ENCODE measurements around the gene KCNN3.

Gene KCNN3

DNA sequence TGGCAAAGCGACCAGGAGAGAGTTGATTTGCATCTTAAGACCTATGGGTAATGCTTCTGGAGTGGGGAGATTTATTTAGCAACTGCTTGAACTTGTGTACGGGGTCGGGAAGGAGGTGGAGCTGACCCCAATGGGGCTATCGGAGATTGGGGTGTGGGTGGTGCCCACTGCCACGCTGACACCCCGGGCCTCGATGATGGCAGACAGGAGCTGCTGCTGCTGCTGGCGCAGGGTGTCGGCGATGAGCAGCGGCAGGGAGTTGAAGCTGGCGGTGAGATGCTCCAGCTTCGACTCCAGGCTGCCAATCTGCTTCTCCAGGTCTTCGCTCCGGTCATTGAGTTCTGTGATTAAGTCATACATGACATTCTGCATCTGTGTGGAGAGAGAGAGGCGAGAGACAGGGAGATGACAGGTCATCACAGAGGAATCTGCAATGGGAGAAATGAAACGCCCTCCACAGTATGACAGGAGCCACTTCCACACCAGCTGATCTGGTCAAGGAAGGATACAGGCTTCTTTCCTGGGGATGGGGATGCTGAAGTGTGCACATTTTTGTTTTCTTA is 162.1 kb downstream of the KCNN3 start:
- Histone ChIP-seq H3K27ac (no peak overlapping the region), H3K79me2 (no peaks in the 10 kb centered on the region), H3K4me1 (no peaks in the 10 kb centered on the region), H3K4me2 (ENCODE audit: low read length) (no peak overlapping the region), H3K9me3 (ENCODE audit: control insufficient read depth, low read length) (no peaks in the 10 kb centered on the region), H3K36me3 (ENCODE audit: control insufficient read depth, insufficient read depth, low read length) (no peaks in the 10 kb centered on the region), H3K27me3 (ENCODE audit: control insufficient read depth, insufficient read depth, low read length) (no peaks in the 10 kb centered on the region), H2AFZ (no peak overlapping the region), H3K4me3 (ENCODE audit: low read depth, low read length) (no peak overlapping the region), H3K9ac (no peak overlapping the region)
- TF ChIP-seq, protein P1, sequence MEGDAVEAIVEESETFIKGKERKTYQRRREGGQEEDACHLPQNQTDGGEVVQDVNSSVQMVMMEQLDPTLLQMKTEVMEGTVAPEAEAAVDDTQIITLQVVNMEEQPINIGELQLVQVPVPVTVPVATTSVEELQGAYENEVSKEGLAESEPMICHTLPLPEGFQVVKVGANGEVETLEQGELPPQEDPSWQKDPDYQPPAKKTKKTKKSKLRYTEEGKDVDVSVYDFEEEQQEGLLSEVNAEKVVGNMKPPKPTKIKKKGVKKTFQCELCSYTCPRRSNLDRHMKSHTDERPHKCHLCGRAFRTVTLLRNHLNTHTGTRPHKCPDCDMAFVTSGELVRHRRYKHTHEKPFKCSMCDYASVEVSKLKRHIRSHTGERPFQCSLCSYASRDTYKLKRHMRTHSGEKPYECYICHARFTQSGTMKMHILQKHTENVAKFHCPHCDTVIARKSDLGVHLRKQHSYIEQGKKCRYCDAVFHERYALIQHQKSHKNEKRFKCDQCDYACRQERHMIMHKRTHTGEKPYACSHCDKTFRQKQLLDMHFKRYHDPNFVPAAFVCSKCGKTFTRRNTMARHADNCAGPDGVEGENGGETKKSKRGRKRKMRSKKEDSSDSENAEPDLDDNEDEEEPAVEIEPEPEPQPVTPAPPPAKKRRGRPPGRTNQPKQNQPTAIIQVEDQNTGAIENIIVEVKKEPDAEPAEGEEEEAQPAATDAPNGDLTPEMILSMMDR (IDR thresholded peaks at IDR 0.05) = no peak

DNA sequence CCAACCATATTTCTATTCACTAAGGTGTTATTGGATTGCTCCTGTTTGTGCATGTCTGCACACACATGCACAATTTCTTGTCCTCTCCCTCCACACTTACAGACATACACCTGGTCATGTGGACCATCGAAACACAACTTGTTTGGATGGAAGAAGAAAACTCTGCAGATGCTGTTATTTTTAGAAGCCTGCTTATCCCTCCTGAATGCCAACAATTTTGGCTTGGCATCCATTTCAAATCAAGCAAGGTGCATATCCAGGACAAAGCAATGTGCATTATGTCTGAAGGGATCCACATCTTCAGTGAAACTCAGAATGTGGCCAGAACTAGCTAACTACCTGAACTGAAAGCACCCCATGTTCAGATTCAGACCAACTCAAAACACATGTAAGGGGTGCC is 163.2 kb downstream of the KCNN3 start:
- no peaks in the 10 kb centered on the region for H3K9me3 ChIP-seq (ENCODE audit: control insufficient read depth, low read length)
- H3K27ac ChIP-seq = no peak overlapping the region
- no peaks in the 10 kb centered on the region for H3K27me3 ChIP-seq (ENCODE audit: control insufficient read depth, insufficient read depth, low read length)
- H3K4me1 ChIP-seq = no peaks in the 10 kb centered on the region
- no peaks in the 10 kb centered on the region for H3K36me3 ChIP-seq (ENCODE audit: control insufficient read depth, insufficient read depth, low read length)
- H2AFZ ChIP-seq = no peak overlapping the region
- no peak overlapping the region for H3K9ac ChIP-seq
- no peak overlapping the region for H3K4me2 ChIP-seq (ENCODE audit: low read length)
- H3K4me3 ChIP-seq (ENCODE audit: low read depth, low read length) = no peak overlapping the region
- TF ChIP-seq, protein P1 (IDR thresholded peaks at IDR 0.05) = no peak
- H3K79me2 ChIP-seq = no peaks in the 10 kb centered on the region

DNA sequence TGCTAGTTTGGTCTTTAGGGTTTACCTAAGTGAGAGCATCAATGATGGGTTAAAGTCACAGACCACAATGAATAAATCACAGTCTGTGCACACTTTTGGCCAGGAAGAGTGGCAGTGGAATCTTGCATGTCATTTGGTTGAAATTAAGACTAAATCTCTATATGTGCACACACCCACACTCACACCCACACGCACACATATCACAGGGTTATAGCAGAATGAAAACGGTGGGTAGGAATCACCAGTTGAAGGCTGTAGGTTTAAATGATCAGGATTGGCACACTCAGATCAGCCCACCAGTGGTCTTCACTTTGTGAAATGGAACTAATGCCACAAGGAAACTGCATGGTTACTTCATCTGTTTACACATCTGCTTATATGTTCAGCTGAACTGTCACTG is 164.5 kb downstream of the KCNN3 start:
- H3K79me2 ChIP-seq = no peaks in the 10 kb centered on the region
- TF ChIP-seq, protein P1 (IDR thresholded peaks at IDR 0.05) = no peak

DNA sequence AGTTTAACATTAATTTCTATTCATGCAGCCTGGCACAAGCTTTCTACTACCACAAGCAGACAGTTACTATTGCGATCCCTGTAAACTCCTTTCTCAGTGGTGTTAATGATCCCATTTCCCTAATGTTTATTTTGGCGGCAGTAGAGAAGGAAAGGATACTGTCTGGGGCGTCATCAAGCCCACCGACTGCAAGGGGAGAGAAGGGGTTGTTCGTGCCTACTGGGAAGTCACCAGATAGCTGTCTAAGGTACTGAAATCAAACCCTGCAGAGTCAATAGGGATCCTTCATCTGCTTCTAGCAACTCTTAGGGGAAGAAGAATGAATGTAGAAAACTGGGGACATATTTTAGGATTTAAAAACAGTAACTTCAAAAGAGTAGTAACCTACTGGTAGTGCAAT is 166.9 kb downstream of the KCNN3 start:
- H3K9me3 ChIP-seq (ENCODE audit: control insufficient read depth, low read length) = no peaks in the 10 kb centered on the region
- no peak overlapping the region for H3K27ac ChIP-seq
- TF ChIP-seq, protein P1 (IDR thresholded peaks at IDR 0.05) = no peak

More for the DNA sequence above, 164.5 kb downstream of the KCNN3 start:
- H3K36me3 ChIP-seq (ENCODE audit: control insufficient read depth, insufficient read depth, low read length) = no peaks in the 10 kb centered on the region
- no peaks in the 10 kb centered on the region for H3K27me3 ChIP-seq (ENCODE audit: control insufficient read depth, insufficient read depth, low read length)
- no peak overlapping the region for H3K4me3 ChIP-seq (ENCODE audit: low read depth, low read length)
- H3K9me3 ChIP-seq (ENCODE audit: control insufficient read depth, low read length) = no peaks in the 10 kb centered on the region
- H3K9ac ChIP-seq = no peak overlapping the region
- no peak overlapping the region for H3K4me2 ChIP-seq (ENCODE audit: low read length)
- H3K4me1 ChIP-seq = no peaks in the 10 kb centered on the region
- no peak overlapping the region for H2AFZ ChIP-seq
- no peak overlapping the region for H3K27ac ChIP-seq

More for the DNA sequence above, 166.9 kb downstream of the KCNN3 start:
- H3K27me3 ChIP-seq (ENCODE audit: control insufficient read depth, insufficient read depth, low read length) = no peaks in the 10 kb centered on the region
- no peaks in the 10 kb centered on the region for H3K36me3 ChIP-seq (ENCODE audit: control insufficient read depth, insufficient read depth, low read length)
- H3K9ac ChIP-seq = no peak overlapping the region
- H3K79me2 ChIP-seq = no peaks in the 10 kb centered on the region
- H2AFZ ChIP-seq = no peak overlapping the region
- H3K4me1 ChIP-seq = no peaks in the 10 kb centered on the region
- no peak overlapping the region for H3K4me3 ChIP-seq (ENCODE audit: low read depth, low read length)
- no peak overlapping the region for H3K4me2 ChIP-seq (ENCODE audit: low read length)
